ENCODE data around the gene ARID1B.

DNA sequence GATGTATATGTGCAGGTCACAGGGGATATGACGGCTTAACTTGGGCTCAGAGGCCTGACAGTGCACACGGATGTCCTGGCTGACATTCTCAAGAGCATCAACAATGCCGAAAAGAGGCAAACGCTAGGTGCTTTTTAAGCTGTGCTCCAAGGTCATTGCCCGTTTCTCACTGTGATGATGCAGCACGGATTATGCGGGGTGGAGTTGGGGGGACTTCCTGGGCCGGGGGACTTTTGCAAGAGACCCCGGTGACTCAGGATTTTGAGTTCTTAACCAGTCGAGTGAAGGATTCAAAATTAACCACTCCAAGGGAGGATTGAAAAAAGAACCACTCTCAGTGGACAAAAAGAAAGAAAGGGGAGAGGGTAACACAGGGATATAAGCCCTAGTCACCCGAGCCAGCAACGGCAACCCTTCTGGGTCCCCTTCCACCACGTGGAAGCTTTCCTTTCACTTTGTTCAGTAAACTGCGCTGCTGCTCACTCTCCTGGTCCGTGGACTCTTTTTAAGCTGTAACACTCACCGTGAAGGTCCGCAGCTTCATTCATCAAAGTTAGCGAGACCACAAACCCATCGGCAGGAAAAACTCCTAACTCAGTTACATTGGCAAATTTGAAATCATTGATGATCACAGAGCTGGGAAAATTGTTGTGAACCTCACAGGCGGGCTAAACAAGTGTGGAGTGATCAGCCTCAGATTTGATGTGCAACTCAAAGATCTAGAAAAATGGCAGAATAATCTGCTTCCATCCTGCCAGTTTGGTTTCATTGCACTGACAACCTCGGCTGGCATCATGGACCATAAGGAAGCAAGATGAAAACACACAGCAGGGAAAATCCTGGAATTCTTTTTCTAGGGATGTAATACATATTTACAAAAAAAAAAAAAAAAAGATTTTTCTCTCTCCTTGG, 199.3 kb downstream of the ARID1B start:
- TF ChIP-seq, protein P1, sequence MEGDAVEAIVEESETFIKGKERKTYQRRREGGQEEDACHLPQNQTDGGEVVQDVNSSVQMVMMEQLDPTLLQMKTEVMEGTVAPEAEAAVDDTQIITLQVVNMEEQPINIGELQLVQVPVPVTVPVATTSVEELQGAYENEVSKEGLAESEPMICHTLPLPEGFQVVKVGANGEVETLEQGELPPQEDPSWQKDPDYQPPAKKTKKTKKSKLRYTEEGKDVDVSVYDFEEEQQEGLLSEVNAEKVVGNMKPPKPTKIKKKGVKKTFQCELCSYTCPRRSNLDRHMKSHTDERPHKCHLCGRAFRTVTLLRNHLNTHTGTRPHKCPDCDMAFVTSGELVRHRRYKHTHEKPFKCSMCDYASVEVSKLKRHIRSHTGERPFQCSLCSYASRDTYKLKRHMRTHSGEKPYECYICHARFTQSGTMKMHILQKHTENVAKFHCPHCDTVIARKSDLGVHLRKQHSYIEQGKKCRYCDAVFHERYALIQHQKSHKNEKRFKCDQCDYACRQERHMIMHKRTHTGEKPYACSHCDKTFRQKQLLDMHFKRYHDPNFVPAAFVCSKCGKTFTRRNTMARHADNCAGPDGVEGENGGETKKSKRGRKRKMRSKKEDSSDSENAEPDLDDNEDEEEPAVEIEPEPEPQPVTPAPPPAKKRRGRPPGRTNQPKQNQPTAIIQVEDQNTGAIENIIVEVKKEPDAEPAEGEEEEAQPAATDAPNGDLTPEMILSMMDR (IDR thresholded peaks at IDR 0.05; ENCODE audit: borderline replicate concordance, extremely low read depth, low read length, poor library complexity, severe bottlenecking) = no peak
- TF ChIP-seq EZH2 (IDR thresholded peaks at IDR 0.05; ENCODE audit: borderline replicate concordance, low read depth, low read length, severe bottlenecking) = no peak

Measured in DND-41 (cell line).